Skin of body (tissue), 2 donors: ENCODE results near the gene N4BP2L2. TPM values are rescaled to one million over a fixed set of nuclear protein-coding genes. Genes with fewer than 3 reads are reported as not detected.

Source experiments
- DNase-seq: peaks from one replicate; lab custom pipeline; 2025; lab: John Stamatoyannopoulos, UW
- total RNA-seq: library from RNA; depleted of rRNA; stranded (reverse); fragments of >200 nt; gene quantifications from one replicate; pipeline ENCODE4 v1.2.3, GENCODE V29; 2014

N4BP2L2 gene
- total RNA-seq, 1 donor from 2014 or later = 142 TPM

DNA sequence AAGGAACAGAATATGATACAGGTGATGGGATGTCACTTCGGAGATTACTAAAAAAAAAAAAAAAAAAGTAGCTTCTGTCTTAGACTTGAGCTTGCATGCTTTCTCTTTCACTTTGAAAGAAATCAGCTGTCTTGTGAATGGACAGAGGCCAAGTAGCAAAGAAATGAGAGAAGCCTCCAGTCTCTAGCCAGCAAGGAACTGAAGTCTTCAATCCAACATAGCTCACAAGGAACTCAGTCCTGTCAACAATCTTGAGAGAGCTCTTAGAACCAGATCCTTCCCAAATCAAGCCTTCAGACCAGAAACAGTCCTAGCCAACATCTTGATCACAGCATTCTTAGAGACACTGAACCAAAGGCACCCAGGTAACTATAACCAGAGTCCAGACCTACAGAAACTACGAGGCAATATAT, 7.7 kb downstream of the N4BP2L2 start:
- peak; percentile 13 for DNase-seq

DNA sequence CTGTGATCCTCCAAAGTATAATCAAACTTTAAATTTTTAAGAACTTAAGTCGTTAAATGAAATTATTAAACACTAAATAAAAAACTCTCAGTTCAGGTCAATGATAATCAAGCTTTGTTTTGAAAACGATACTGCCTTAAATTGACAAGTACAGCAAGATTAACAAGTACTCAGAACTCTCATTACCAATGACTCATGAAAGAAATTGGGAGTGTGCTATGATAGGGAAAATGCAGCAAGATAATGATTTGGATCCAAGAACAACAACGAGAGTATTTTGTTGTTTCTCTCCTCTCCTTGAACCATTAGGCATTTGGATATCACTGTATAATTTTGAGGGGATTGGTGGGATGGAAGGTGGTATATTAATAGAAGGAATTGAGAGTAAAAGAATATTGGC, 10.2 kb downstream of the N4BP2L2 start:
- no peak for DNase-seq

GRCh38 chr13:32527151-32527550, 11.4 kb downstream of the N4BP2L2 start:
- no peak for DNase-seq

DNA sequence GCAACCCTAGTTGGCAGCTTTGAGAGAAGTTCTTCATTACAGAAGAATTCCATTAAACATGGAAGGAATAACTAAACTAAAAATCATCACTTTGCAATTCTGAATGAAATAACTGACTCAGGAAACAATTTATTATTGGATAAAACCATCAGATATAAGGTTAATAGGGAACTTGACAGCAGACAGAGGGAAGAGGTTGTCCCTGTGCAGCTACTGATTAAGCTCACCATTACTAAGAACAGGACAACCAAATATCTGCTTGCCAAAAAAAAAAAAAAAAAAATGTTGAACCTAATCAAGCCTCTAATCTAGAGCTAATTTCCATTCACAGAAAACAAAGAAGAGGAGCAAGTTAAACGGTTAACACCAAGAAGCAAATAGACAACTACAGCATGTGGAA, 12.8 kb downstream of the N4BP2L2 start:
- no peak for DNase-seq

DNA sequence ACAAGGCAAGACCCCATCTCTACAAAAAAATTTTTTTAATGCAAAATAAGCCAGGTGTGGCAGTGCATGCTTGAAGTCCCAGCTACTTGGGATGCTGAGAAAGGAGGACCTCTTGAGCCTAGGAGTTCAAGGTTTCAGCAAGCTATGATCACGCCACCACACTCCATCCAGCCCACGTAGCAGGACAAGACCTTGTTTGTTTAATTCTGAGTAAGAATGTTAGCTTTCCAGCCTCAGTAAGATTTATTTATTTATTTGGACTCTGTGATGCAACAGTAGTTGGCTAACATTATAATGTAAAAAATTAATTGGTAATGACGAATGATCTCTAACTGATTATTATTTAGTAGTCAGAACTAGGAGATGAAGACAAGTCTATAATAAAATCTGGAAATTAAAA, 23.3 kb downstream of the N4BP2L2 start:
- DNase-seq = no peak

- no peak for DNase-seq
These were observed 27.1 kb downstream of the N4BP2L2 start for GRCh38 chr13:32511482-32511881.

DNA sequence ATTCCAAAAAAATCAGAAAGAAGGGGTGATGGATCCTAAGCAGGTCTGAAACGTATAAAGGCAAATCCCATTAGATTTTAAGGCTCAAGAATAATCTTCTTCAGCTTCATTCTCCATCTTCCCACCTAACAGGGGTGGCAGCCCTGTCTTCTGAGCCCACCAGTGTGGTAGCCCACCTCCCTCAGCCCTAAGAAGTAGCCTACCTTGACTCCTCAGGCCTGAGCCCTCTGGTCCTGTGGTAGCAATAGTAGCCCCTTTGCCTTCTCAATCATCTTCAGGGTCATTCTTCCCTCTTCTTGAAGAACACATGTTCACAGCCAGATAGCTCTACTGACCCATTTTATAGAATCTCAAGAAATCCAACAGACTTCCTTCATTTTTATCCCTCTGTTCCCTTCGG, 33.7 kb downstream of the N4BP2L2 start:
- DNase-seq = no peak

- no peak for DNase-seq
These were observed 34.3 kb downstream of the N4BP2L2 start for GRCh38 chr13:32504263-32504662.

DNA sequence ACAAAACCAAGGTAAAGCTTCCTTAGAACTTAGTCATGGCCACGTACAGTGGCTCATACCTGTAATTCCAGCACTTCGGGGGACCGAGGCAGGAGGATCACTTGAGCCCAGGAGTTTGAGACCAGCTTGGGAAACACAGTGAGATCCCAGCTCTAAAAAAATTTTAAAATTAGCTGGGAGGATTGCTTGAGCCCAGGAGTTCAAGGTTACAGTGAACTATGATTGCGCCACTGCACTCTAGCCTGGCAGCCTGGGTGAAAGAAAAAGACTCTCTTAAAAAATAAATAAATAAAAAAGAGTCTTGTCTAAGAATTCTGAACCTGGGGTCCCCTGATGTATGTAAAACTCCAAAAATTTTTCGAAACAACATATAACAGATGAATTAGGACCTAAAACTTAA, 34.9 kb downstream of the N4BP2L2 start:
- no peak for DNase-seq

DNA sequence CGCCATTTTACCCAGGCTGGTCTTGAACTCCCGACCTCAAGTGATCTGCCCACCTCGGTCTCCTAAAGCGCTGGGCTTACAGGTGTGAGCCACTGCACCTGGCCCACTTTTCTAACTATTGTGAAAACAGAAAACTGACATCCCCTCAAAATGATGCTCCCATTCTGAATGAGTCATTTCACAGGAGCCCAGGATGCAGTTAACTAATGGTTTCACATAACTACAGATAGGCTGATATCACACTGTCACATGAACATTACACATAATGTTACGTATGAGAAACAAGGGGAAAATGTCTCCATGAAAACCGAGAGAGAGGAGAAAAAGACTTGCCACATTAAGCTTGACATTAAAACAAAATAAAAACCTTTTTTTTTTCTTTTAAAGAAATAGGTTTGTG, 37.5 kb downstream of the N4BP2L2 start:
- DNase-seq = no peak

GRCh38 chr13:32499538-32500210, 38.9 kb downstream of the N4BP2L2 start:
- DNase-seq = no peak

GRCh38 chr13:32497589-32497988, 41.0 kb downstream of the N4BP2L2 start:
- no peak for DNase-seq

DNA sequence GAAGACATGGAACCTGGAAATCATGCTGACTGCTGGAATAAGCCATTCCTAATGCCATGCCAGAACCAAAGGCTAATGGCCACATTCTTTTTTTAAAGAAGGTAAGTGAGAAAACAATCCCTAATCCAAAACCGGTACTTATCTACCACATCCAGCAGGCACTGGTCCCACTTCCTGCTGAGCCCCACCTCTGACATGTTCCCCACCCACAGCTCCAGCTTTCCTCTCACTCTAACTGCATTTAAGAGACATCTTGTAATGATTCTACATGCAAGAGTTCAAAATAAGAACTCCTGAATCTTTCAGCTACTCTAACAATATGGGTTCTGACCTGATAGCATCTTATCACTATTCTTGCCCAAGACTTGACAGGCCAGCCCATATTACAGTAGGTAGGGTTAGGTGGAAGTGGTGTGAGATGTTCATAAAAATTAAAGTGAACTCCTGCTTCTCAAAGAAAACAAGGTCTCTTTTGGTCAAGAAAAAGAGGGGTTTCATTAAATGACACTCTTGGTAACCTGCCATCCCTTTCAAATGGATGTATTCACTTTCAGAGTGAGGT, 41.9 kb downstream of the N4BP2L2 start:
- no peak for DNase-seq

- no peak for DNase-seq
These were observed 42.8 kb downstream of the N4BP2L2 start for GRCh38 chr13:32495841-32496240.

DNA sequence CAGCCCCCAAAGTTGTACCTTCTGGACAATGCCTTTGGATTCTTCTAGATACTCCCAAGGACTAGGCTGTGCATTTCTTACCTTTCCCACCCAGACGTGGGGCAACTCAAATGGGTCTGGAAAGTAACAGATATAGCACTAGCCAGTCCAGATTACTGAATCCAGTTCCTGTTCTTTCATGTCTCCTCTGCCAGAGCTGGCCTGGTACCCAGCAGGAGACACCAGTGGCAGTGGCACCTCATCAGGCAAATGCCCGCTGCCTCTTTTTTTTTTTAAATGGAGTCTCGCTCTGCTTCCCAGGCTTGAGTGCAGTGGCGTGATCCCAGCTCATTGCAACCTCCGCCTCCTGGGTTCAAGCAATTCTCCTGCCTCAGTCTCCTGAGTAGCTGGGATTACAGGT, 43.2 kb downstream of the N4BP2L2 start:
- no peak for DNase-seq

DNA sequence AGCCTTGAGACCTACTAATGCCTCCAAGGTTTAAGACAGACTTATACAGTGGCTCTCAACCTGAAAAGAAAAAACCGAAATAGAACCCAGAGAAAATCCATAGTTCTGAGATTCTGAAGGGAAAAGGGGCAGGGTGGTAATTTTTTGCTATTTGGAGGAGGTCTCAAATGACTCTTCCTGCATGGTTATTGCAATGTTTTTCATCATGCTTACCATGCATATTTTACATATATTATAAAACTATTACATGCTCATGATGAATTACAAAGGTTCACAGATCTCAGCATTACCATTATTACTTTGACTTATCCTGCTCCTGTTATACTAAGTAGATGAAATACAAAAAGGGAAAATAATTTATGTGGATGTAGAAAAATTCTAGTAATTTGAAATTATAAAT, 47.6 kb downstream of the N4BP2L2 start:
- DNase-seq = no peak

- DNase-seq = no peak
These were observed 61.7 kb downstream of the N4BP2L2 start for GRCh38 chr13:32476892-32477291.

DNA sequence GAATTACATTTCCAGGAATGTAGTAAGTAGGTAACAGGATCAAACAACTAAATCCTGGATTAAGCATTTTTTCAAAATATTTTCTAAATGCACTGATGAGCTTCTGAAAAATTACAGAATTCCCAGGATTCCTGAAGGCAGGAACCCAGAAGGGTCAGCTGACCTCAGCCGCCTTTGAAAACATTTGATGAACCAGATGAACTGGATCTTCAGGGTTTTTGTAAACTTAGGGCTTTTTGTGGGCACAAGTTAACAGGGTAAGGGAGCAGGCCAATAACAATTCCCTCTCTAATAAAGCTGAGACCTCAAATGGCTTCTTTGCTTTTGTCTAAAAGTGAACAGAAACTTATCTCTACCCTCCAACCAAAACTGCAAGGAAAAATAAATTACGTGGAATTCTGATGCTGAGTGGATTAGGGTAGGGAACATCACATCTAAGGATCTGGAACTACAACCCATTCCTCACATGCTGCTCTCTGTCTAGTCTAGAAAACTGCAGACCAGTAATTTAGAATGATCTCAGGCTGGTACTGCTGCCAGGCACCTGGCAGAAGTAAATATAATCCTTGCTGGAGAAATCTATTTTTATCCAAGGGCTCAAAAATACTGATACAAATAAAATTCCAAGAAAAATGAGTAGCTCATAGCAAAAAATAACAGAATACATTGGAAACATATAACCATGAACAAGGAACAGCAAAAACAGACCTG, 62.4 kb downstream of the N4BP2L2 start:
- no peak for DNase-seq

- no peak for DNase-seq
These were observed 63.4 kb downstream of the N4BP2L2 start for GRCh38 chr13:32474999-32475792.

DNA sequence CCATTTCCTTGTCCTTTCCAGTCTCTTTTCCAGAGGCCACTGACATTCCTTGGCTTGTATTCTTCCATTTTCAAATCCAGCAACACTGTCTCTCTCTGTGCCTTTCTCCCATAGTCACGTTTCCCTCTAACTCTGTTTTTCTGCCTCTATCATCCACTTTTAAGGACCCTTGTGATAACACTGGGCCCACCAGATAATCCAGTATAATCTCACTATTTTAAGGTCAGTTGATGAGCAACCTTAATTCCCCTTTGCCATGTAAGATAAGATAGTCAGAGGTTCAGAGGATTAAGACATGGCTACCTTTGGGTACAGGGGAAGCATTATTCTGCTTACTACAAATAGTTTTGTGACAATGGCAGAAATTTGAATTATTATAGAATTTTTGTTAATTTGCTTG, 64.9 kb downstream of the N4BP2L2 start:
- DNase-seq = no peak

DNA sequence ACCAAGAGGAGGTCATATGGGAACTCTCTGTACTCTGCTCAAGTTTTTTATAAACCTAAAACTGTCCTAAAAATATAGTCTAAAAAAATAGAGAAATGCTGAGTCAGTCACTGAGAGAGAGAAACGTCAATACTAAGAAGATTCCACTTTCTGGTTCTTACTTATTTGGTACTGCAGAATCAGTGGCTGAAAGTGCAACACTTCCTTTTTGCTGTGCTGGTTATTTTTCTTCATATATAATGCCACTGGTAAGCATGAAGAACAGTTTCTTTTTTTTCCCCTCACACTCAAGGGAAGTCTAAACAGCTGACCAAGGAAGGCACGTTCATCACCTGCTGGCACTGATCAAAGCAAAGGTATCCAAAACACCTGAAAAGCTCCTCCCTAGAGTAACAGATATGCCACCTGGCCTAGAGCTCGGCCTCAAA, 66.4 kb downstream of the N4BP2L2 start:
- DNase-seq = no peak
